HCT116 (cell line): ENCODE data around the gene KCNK3. TPM values are rescaled to one million over a fixed set of nuclear protein-coding genes. Genes with fewer than 3 reads are reported as not detected.

Experiments
- ATAC-seq: fragments of 200-7000 bp; cut with Tn5 transposase; 2 replicates; pipeline ENCODE4 v1.9.1; 2020; ENCODE audit warnings: mild to moderate bottlenecking, moderate library complexity
- BruUV-seq: library from RNA; stranded (reverse); fragments of 400-500 nt; replicated peaks from 2 replicates; lab custom pipeline; 2021; lab: Mats Ljungman, UMichigan
- CTCF ChIA-PET: fragments of 300-600 bp; sonication (Branson Sonifier 250); formaldehyde crosslinking; loops from one replicate; lab custom pipeline; 2021; ENCODE audit warnings: antibody characterized with exemption; lab: Charles Lee
- POLR2A ChIA-PET: fragments of 300-600, 350-600 bp; sonication (Branson Sonifier 250); formaldehyde crosslinking; loops from one replicate; lab custom pipeline; 2021; ENCODE audit warnings: antibody characterized with exemption; lab: Charles Lee
- RAD21 ChIA-PET, 2 experiments: fragments of 300-600 bp; sonication (Branson Sonifier 250); formaldehyde crosslinking; loops; one replicate each; lab custom pipeline; 2023; ENCODE audit warnings: low total read pairs in 2 of 2; ENCODE audit not compliant: uncharacterized antibody in 2 of 2, unreplicated experiment in 2 of 2, low non-redundant PET in 1 of 2; lab: Charles Lee
- DNase-seq: peaks from one replicate; pipeline ENCODE4 v3.0.0-alpha.2; 2010; ENCODE audit warnings: low read depth, low spot score
- H2AFZ ChIP-seq: fragments of 200-600 bp; shearing (Covaris generic), sonication (generic); 2 replicates; pipeline ENCODE4 v1.6.1; 2017; ENCODE audit warnings: low read depth, mixed run types, mixed read lengths, antibody characterized with exemption, low read length; ENCODE audit not compliant: poor library complexity, severe bottlenecking
- H3K27ac ChIP-seq: 2 replicates; pipeline ENCODE4 v1.5.1; 2012; ENCODE audit warnings: low read depth, low read length
- H3K27me3 ChIP-seq: fragments of 200-600 bp; sonication (generic); 2 replicates; pipeline ENCODE4 v1.6.1; 2016; ENCODE audit warnings: mixed run types, low read length, mixed read lengths; ENCODE audit not compliant: insufficient read depth
- H3K36me3 ChIP-seq, 2 experiments: fragments of 200-500 bp in 1 of 2; fragments of 200-600 bp in 1 of 2; sonication (Bioruptor generic) in 1 of 2; sonication (generic) in 1 of 2; 2 replicates each; pipeline versions ENCODE4 v1.5.1 to v1.6.1; 2014 to 2016; ENCODE audit warnings: low read length in 2 of 2, inconsistent platforms in 1 of 2, mixed read lengths in 1 of 2, mixed run types in 1 of 2; ENCODE audit not compliant: insufficient read depth in 2 of 2, control insufficient read depth in 1 of 2
- H3K4me1 ChIP-seq, 2 experiments: fragments of 200-600 bp in 1 of 2; sonication (generic) in 1 of 2; 2 replicates each; pipeline versions ENCODE4 v1.5.1 to v1.6.1; 2012 to 2017; ENCODE audit warnings: low read length in 2 of 2, inconsistent platforms in 1 of 2, mild to moderate bottlenecking in 1 of 2, mixed read lengths in 1 of 2, mixed run types in 1 of 2, moderate library complexity in 1 of 2; ENCODE audit not compliant: insufficient read depth in 2 of 2, control insufficient read depth in 1 of 2
- H3K4me2 ChIP-seq: fragments of 200-600 bp; sonication (generic); 2 replicates; pipeline ENCODE4 v1.6.1; 2017; ENCODE audit warnings: mixed run types, low read length, mixed read lengths
- H3K4me3 ChIP-seq, 2 experiments: fragments of 200-600 bp in 1 of 2; sonication (generic) in 1 of 2; replicated peaks in 1 of 2; 2 replicates each; pipeline ENCODE4 v1.5.1; 2011 to 2016; ENCODE audit warnings: low read length in 2 of 2, control low read depth in 1 of 2, low read depth in 1 of 2, mild to moderate bottlenecking in 1 of 2, mixed read lengths in 1 of 2, mixed run types in 1 of 2
- H3K79me2 ChIP-seq: fragments of 200-600 bp; sonication (generic); 2 replicates; pipeline ENCODE4 v1.6.1; 2017; ENCODE audit warnings: mild to moderate bottlenecking, mixed run types, low read length, moderate library complexity, mixed read lengths; ENCODE audit not compliant: insufficient read depth
- H3K9ac ChIP-seq: fragments of 200-600 bp; sonication (generic); 2 replicates; pipeline ENCODE4 v1.6.1; 2016; ENCODE audit warnings: low read length, mixed read lengths
- H3K9me2 ChIP-seq: fragments of 200-600 bp; sonication (generic), shearing (Covaris generic); 2 replicates; pipeline ENCODE4 v1.6.1; 2017; ENCODE audit warnings: mixed run types, mild to moderate bottlenecking, moderate library complexity; ENCODE audit not compliant: insufficient read depth
- H3K9me3 ChIP-seq, 2 experiments: fragments of 200-500 bp in 1 of 2; fragments of 200-600 bp in 1 of 2; sonication (Bioruptor generic) in 1 of 2; sonication (generic) in 1 of 2; 2 replicates each; pipeline ENCODE4 v1.6.1; 2014 to 2017; ENCODE audit warnings: low read length in 2 of 2, mixed read lengths in 2 of 2, inconsistent platforms in 1 of 2, low read depth in 1 of 2, mild to moderate bottlenecking in 1 of 2, mixed run types in 1 of 2, moderate library complexity in 1 of 2; ENCODE audit not compliant: control insufficient read depth in 1 of 2, insufficient read depth in 1 of 2
- H4K20me1 ChIP-seq: fragments of 200-600 bp; sonication (generic), shearing (Covaris generic); 2 replicates; pipeline ENCODE4 v1.6.1; 2017; ENCODE audit warnings: mixed run types, mild to moderate bottlenecking, moderate library complexity; ENCODE audit not compliant: insufficient read depth
- ATF3 ChIP-seq: IDR thresholded peaks from 2 replicates; pipeline ENCODE4 v1.6.1; 2012
- CBX3 ChIP-seq: IDR thresholded peaks from 2 replicates; pipeline ENCODE4 v1.6.1; 2012; ENCODE audit warnings: low read depth
- CTCF ChIP-seq, 3 experiments: fragments of 200-600 bp in 1 of 3; sonication (generic) in 1 of 3; IDR thresholded peaks in 2 of 3; conservative IDR thresholded peaks in 1 of 3; 2 replicates each; pipeline ENCODE4 v1.5.1; 2012 to 2017; ENCODE audit warnings: low read depth in 2 of 3, low read length in 2 of 3, antibody characterized with exemption in 1 of 3, borderline replicate concordance in 1 of 3, control low read depth in 1 of 3, mild to moderate bottlenecking in 1 of 3, mixed read lengths in 1 of 3, mixed run types in 1 of 3, moderate library complexity in 1 of 3; ENCODE audit not compliant: insufficient read depth in 1 of 3
- ELF1 ChIP-seq: IDR thresholded peaks from 2 replicates; pipeline ENCODE4 v1.6.1; 2012; ENCODE audit warnings: low read depth, borderline replicate concordance
- FOSL1 ChIP-seq: IDR thresholded peaks from 2 replicates; pipeline ENCODE4 v1.6.1; 2012; ENCODE audit warnings: low read depth
- POLR2A ChIP-seq: IDR thresholded peaks from 2 replicates; pipeline ENCODE4 v1.7.0; 2011; ENCODE audit warnings: borderline replicate concordance; ENCODE audit not compliant: insufficient read depth, insufficient read length; ENCODE audit errors: extremely low read depth
- REST ChIP-seq: IDR thresholded peaks from 2 replicates; pipeline ENCODE4 v1.6.1; 2012; ENCODE audit warnings: low read depth
- SP1 ChIP-seq: IDR thresholded peaks from 2 replicates; pipeline ENCODE4 v1.6.1; 2012; ENCODE audit warnings: low read depth
- SRF ChIP-seq: IDR thresholded peaks from 2 replicates; pipeline ENCODE4 v1.6.1; 2012; ENCODE audit warnings: low read depth
- YY1 ChIP-seq: IDR thresholded peaks from 2 replicates; pipeline ENCODE4 v1.6.1; 2011; ENCODE audit warnings: low read length, low read depth, moderate library complexity, mild to moderate bottlenecking; ENCODE audit not compliant: insufficient replicate concordance; ENCODE audit errors: extremely low read depth
- ZBTB33 ChIP-seq: IDR thresholded peaks from 2 replicates; pipeline ENCODE4 v1.6.1; 2011; ENCODE audit warnings: mild to moderate bottlenecking, low read length, moderate library complexity; ENCODE audit not compliant: insufficient replicate concordance; ENCODE audit errors: extremely low read depth
- ZNF274 ChIP-seq: fragments of 200-500 bp; sonication (Bioruptor generic); IDR thresholded peaks from 2 replicates; pipeline ENCODE4 v1.6.1; 2014; ENCODE audit warnings: mild to moderate bottlenecking, low read depth, low read length, inconsistent platforms
- intact Hi-C: fragments of 100-400 bp; cut with micrococcal nuclease; formaldehyde crosslinking; loops from 2 replicates; pipeline ENCODE4 v1.10.0; 2022
- total RNA-seq: library from RNA; stranded (reverse); gene quantifications from one replicate; pipeline ENCODE4 v1.2.1, GENCODE V29; 2021; ENCODE audit not compliant: unreplicated experiment

The KCNK3 gene
- total RNA-seq, 1 experiment from 2014 or later = 0.71 TPM

GRCh38 chr2:26735097-26735496 lies 42.6 kb downstream of the KCNK3 start:
- Histone ChIP-seq H3K9ac (no peak overlapping the region), H3K4me1 (peaks cover 0 to 7% of the 10 kb centered on the region in 2 experiments; a peak in 2 of 4 replicates), H3K4me2 (no peak overlapping the region), H3K27ac (no peak overlapping the region), H3K36me3 (no peaks in the 10 kb centered on the region), H2AFZ (no peak overlapping the region), H3K79me2 (no peaks in the 10 kb centered on the region), H3K9me2 (no peaks in the 10 kb centered on the region), H3K9me3 (no peaks in the 10 kb centered on the region), H4K20me1 (no peaks in the 10 kb centered on the region), H3K27me3 (no peaks in the 10 kb centered on the region), H3K4me3 (no peak overlapping the region)
- no peak for TF ChIP-seq CBX3
- TF ChIP-seq SRF = no peak
- TF ChIP-seq REST = no peak
- no peak for TF ChIP-seq YY1
- no peak for TF ChIP-seq ELF1
- no peak for TF ChIP-seq POLR2A
- TF ChIP-seq SP1 = no peak
- TF ChIP-seq ATF3 = no peak
- no peak for TF ChIP-seq ZNF274
- no peak for TF ChIP-seq CTCF (IDR thresholded peaks at IDR 0.05 in 2 of 3, conservative IDR thresholded peaks at IDR 0.05 in 1 of 3; ENCODE audit: borderline replicate concordance in 1 of 3, insufficient read depth in 1 of 3, low read depth in 2 of 3, low read length in 2 of 3)
- no peak for TF ChIP-seq ZBTB33
- TF ChIP-seq FOSL1 = no peak
- ChIA-PET POLR2A (interaction anchor here (2.0 kb wide), 1 partner anchor 12 kb away, joined by 8 read pairs; no protein-coding TSS in a partner anchor), RAD21 (no interaction called here), CTCF (no interaction called here)
- DNase-seq (no peak), ATAC-seq (no peak)
- BruUV-seq = no TSS peak
- intact Hi-C loops = no loop called here
